NCI-H146 treated with DMSO at 0.1 percent for 48 hours (cell line): Measurements from ENCODE around the gene THAP3.

ENCODE experiments used
- DNase-seq: peaks from one replicate; lab custom pipeline; 2025; ENCODE audit not compliant: unreplicated experiment; lab: John Stamatoyannopoulos, UW

Gene THAP3, protein sequence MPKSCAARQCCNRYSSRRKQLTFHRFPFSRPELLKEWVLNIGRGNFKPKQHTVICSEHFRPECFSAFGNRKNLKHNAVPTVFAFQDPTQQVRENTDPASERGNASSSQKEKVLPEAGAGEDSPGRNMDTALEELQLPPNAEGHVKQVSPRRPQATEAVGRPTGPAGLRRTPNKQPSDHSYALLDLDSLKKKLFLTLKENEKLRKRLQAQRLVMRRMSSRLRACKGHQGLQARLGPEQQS

DNA sequence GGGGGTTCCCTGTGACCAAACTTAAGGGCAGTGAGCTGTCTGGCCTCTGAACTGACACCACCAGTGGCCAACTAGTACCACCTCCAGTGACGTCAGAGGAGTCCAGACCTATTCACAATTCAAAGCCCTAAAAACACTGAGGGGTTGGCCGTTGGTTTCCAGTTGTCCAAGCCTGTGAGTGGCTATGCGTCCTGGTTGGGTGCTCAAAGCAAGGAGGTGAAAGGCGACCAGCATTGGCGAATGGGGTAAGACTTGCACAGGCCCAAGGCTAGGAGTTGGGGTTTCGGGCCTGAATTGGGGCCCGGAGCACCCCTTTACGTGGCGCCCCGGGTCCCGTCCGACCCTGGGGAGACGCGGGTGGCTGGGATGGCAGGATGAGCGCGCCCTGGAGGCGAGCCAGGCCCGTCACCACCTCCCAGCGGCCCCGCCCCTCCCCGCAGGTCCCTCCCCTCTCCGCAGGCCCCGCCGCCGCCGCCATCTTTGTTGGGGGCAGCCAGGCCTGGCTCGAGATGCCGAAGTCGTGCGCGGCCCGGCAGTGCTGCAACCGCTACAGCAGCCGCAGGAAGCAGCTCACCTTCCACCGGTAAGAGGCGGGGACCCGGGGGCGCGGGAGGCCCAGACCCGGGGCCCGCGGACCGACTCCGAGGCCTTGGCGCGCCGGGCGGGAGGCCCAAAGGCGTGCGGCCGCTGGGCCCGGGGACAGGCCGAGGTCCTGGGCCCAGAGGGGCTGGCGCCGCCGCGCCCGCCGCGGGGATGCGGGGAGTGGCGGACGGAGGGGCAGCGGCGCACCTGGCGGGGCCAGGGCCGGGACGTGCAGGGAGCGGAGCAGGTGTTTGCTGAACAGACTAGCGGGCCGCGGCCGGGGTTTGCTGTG is at the start of gene THAP3:
Gene THAP3 (plus strand): TSS at position 159 of the 874 bp plus-strand sequence. CDS start 351 bp downstream, at position 510.
- DNase-seq = peak; percentile 17

DNA sequence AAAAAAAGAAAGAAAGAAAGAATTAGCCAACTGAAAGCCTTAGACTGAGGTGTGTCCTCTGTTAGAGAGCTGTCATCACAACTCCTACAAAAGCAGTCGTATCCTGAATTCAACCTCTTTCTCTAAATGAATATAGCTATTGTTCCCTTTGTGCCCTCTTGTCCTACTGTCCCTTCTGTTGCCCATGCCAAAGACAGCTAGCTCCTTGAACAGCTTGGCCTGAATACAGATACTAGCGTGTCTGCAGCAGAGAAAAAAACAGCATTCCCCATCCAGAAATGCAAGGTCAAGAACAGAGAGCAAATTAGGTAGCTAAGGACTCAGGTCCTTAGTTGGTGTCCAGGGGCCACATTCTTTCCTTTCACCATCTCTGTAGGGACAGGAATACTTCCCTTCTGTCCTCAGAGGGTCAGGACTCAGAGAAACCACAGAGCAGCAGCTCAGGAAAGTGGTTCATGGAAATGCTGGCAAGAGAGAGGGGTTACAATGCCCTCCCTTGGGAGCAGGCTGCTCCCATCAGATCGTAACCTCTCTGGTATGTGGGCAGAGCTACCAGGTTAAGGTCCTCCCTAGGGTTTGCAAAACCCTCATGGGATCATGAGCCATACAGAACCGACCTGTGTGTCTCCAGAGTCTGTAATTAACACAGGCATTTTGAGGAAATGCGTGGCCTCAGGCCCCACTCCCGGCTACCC is 46.7 kb upstream of the THAP3 start:
- no peak for DNase-seq

DNA sequence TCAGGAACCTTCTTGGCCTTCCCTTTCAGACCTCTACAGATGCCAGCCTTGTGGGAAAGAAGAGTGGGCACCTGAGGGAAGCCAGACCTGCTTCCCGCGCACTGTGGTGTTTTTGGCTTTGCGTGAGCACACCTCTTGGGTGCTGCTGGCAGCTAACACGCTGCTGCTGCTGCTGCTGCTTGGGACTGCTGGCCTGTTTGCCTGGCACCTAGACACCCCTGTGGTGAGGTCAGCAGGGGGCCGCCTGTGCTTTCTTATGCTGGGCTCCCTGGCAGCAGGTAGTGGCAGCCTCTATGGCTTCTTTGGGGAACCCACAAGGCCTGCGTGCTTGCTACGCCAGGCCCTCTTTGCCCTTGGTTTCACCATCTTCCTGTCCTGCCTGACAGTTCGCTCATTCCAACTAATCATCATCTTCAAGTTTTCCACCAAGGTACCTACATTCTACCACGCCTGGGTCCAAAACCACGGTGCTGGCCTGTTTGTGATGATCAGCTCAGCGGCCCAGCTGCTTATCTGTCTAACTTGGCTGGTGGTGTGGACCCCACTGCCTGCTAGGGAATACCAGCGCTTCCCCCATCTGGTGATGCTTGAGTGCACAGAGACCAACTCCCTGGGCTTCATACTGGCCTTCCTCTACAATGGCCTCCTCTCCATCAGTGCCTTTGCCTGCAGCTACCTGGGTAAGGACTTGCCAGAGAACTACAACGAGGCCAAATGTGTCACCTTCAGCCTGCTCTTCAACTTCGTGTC is 45.9 kb upstream of the THAP3 start:
- DNase-seq = no peak

DNA sequence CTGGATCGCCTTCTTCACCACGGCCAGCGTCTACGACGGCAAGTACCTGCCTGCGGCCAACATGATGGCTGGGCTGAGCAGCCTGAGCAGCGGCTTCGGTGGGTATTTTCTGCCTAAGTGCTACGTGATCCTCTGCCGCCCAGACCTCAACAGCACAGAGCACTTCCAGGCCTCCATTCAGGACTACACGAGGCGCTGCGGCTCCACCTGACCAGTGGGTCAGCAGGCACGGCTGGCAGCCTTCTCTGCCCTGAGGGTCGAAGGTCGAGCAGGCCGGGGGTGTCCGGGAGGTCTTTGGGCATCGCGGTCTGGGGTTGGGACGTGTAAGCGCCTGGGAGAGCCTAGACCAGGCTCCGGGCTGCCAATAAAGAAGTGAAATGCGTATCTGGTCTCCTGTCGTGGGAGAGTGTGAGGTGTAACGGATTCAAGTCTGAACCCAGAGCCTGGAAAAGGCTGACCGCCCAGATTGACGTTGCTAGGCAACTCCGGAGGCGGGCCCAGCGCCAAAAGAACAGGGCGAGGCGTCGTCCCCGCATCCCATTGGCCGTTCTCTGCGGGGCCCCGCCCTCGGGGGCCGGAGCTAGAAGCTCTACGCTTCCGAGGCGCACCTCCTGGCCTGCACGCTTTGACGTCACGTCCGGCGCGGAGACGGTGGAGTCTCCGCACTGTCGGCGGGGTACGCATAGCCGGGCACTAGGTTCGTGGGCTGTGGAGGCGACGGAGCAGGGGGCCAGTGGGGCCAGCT is 45.1 kb upstream of the THAP3 start, which contains the start of gene ZBTB48:
Gene ZBTB48 (plus strand): TSS at position 621 of the 745 bp plus-strand sequence. CDS start 616 bp downstream, outside the sequence.
- DNase-seq = peak; percentile 76

DNA sequence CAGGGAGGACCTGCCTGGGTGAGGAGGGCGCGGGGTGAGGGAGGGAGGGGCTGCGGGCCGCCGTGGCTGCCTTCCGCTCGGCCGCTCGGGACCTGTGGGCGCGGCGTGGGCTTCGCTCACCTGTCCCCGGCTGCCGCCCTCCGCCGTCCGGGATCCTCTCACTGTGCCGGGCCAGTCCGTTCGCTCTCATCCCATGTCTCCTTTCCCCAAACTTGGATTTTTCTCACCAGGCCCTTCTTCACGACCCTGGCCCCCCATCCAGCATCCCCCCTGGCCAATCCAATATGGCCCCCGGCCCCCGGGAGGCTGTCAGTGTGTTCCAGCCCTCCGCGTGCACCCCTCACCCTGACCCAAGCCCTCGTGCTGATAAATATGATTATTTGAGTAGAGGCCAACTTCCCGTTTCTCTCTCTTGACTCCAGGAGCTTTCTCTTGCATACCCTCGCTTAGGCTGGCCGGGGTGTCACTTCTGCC is 44.5 kb upstream of the THAP3 start:
- no peak for DNase-seq

DNA sequence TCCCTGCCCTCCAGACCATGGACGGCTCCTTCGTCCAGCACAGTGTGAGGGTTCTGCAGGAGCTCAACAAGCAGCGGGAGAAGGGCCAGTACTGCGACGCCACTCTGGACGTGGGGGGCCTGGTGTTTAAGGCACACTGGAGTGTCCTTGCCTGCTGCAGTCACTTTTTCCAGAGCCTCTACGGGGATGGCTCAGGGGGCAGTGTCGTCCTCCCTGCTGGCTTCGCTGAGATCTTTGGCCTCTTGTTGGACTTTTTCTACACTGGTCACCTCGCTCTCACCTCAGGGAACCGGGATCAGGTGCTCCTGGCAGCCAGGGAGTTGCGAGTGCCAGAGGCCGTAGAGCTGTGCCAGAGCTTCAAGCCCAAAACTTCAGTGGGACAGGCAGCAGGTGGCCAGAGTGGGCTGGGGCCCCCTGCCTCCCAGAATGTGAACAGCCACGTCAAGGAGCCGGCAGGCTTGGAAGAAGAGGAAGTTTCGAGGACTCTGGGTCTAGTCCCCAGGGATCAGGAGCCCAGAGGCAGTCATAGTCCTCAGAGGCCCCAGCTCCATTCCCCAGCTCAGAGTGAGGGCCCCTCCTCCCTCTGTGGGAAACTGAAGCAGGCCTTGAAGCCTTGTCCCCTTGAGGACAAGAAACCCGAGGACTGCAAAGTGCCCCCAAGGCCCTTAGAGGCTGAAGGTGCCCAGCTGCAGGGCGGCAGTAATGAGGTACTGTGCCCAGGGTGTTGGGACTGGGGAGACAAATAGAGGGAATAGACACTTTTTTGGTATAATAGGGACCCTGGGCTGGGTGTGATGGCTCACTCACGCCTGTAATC is 43.9 kb upstream of the THAP3 start:
- no peak for DNase-seq

DNA sequence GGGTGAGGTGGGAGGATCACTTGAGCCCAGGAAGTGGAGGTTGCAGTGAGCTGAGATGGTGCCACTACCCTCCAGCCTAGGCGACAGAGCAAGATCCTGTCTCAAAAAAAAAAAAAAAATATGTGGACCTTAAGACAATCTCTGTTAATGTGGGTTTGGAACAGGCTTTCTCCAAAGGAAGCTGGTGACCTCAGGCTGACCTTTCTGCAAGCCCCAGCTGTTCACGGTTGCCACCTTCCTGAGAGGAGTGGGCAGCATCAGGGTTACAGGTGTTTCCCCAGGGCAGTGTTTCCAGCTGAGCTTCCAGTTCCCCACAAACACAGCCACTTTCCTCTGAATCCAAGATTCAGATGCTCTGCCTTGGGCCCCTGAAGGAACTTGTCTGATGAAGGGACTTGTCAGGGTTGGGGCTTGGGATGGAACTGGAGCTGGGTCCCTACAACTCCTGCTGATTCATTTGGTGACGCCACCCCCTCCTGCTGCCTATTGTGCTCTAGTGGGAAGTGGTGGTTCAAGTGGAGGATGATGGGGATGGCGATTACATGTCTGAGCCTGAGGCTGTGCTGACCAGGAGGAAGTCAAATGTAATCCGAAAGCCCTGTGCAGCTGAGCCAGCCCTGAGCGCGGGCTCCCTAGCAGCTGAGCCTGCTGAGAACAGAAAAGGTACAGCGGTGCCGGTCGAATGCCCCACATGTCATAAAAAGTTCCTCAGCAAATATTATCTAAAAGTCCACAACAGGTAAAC is 42.9 kb upstream of the THAP3 start:
- DNase-seq = no peak

DNA sequence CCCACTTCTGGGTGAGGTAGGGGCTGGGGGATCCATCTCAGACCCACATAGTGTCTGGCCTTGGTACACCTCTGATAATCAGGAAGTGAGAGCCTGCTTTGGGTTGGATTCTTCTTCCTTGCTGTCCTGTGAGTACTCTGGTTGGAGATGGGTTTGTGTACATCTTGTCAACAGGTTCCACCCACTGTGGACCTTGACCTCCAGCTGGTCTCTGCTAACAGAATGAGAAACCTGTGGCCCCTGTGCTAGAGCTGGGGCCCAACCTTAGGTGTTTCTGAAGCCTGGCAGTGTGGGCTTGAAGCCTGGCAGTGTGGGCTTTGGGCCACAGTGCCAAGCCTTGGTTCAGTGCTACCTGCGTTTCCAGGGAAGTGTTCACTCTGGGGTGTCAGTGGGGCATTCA is 42.3 kb upstream of the THAP3 start:
- DNase-seq = no peak

DNA sequence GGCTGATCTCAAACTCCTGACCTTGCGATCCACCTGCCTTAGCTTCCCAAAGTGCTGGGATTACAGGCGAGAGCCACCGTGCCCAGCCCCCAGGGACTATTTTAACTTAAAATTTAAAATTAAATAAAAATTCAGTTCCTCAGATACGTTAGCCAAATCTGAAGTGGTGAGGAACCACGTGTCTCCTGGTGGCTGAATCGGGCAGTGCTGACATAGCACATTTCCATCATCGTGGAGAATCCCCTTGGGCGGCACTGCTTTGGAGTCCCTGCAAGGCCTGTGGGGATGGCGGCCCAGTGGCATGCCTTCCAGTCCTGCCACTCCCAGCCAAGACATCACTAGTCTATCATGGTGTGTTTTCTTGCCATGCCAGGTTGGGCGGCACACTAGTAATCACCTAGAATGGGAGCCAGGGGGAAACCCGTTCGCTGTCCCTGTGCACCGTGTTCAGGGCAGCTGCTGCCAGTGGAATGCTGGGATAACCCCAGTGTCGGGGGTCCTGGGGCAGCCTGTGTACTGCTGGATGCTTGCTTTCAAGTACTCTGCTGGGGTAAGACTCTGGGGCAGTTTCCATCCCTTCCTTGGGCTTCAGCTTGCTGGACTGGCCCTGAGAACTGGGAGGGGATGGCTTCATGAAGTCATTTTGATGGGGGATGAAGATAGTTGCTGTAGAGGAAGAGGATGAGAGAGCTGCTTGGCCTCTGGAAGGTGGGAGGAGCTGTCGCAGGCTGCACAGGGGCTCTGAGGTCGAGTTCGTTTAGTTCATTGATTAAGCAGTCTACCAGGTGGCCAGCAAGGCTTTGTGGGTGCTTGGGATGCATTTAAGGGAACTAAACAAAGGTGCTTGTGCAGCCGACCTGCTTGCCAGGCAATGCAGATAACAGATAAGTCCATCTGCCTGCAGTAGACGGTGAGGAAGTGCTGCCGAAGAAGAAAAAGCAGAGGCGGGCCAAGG is 40.3 kb upstream of the THAP3 start:
- no peak for DNase-seq

DNA sequence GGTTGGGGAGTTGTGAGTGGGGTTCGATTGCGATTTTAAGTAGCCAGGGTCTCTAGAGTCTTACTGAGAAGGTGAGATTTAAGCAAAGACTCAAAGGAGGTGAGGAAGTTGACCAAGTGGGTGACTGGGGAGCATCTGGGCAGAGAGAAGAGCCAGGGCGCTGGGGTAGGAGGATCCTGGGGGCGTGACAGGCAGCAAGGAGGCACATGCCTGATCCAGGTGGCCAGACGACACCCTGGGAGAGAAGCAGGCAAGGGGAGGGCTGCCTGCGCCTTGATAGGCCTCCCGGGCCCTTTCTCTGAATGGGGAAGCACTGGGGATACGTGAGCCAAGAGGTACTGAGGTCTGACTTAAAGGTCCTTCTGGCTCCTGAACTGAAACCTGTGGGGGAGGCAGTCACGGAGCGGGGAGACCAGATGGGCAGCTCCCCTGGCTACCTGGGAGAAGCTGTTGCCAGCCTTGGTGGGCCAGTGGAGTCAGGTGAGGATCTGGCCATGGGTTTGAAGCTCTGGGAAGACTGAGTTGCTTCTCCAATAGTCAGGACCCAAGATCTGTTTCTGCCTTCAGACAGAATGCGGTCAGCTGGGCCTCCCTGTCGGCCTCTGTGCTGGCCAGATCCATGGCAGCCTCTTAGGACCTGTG is 39.5 kb upstream of the THAP3 start:
- DNase-seq = no peak

DNA sequence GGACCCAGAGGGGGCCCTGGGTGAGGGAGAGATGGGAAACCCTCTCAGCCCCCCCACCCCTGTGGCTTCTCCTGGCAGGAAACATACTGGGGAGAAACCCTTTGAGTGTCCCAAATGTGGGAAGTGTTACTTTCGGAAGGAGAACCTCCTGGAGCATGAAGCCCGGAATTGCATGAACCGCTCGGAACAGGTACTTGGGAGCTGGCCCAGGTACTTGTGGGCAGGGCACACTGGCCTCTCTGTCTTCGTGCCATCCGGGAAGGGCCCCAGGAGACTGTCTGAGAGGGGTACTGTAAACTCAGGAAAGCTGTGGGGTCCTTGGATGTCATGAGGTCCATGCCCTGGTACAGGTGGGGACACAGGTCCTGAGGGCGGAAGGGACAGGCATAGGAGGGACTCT is 38.8 kb upstream of the THAP3 start:
- no peak for DNase-seq

DNA sequence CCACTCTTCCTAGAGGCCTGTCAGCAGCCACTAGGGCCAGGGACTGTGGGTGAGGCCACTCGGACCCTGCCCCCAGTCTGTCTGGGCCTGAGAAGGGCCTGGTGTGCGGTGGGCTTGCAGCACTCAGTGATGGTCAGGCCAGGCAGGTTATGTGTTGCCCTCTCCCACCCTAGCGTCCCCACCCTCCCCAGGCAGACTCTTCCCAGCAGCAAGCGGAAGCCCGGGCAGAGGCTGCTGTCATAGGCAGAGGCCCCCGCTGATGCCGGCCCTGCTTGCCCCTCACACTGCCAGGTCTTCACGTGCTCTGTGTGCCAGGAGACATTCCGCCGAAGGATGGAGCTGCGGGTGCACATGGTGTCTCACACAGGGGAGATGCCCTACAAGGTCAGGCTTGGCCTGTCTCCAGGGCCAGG is 38.3 kb upstream of the THAP3 start:
- DNase-seq = no peak

DNA sequence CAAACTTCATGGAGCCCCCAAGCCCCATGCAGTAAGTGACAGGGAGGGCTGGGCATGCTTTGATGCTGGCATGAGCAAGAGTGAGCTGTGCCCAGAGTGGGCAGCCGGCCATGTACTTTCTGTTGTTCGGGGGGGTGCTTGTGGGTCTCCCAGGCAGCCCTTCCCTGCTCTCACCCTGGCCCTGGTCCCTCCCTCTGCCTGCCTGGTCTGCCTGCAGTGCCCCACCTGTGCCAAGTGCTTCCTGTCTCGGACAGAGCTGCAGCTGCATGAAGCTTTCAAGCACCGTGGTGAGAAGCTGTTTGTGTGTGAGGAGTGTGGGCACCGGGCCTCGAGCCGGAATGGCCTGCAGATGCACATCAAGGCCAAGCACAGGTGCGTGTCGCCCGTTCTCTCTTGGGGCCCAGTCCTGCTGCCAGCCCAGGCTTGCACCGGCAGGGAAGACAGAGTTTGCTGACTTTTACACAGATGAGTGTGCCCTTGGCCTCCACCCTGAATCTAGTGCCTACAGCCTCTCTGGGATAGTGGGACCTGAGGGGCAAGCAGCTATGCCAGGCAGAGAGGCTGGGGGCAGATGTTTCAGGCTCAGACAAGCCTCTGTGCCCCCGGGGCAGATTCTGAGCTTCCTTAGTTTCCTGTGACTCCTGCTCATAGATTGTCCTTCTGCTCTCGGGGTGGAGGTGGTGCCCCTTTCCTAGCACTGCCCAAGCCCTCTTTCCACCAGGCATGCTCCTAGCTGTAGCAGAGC is 37.2 kb upstream of the THAP3 start:
- DNase-seq = no peak

DNA sequence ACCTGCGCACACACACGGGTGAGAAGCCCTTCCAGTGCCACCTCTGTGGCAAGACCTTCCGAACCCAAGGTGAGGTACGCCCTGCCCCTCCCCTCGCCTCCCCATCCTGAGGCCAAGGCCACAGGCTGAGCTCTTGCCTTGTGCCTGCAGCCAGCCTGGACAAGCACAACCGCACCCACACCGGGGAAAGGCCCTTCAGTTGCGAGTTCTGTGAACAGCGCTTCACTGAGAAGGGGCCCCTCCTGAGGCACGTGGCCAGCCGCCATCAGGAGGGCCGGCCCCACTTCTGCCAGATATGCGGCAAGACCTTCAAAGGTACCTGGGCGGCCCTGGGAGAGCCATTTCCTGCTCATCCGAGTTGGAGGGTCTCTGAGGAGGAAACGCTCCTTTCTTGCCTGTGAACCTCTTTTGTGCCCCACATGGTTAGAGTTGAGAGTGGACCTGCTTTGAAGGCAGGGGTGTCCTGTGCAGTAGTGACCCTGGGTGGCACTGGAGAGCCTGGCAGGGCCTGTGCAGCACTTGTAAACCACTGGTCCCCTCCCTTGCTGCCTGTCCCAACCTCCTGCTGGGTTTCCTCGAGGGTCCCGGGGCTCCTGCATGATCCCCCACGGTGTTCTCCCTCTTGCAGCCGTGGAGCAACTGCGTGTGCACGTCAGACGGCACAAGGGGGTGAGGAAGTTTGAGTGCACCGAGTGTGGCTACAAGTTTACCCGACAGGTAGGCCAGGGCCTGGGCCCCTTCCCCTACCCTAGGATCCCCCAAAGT is 36.4 kb upstream of the THAP3 start:
- no peak for DNase-seq

DNA sequence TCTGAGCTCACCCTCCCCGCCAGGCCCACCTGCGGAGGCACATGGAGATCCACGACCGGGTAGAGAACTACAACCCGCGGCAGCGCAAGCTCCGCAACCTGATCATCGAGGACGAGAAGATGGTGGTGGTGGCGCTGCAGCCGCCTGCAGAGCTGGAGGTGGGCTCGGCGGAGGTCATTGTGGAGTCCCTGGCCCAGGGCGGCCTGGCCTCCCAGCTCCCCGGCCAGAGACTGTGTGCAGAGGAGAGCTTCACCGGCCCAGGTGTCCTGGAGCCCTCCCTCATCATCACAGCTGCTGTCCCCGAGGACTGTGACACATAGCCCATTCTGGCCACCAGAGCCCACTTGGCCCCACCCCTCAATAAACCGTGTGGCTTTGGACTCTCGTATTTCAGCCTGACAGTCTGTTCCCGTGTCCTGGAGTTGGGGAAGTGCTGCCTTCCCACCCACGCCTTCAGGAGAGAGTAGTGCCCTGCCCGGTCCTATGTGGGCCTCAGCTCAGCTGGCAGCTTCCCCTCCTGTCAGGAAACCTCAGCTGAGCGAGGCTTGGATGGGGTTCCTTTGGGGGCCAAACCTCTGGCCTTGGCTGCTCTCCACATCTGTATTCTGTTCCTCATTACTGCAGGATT is 35.7 kb upstream of the THAP3 start:
- no peak for DNase-seq
